GM19099 (cell line): Measurements from ENCODE around the gene UQCR11.

Experiments used
- POLR2A ChIP-seq: IDR thresholded peaks from 3 replicates; pipeline ENCODE4 v1.6.1; 2011; ENCODE audit warnings: low read depth; ENCODE audit not compliant: insufficient read length; ENCODE audit errors: extremely low read depth

Gene UQCR11

GRCh38 chr19:1605236-1606137 is at the start of gene UQCR11:
Gene UQCR11 (minus strand): TSS chr19:1605462. CDS start chr19:1605409, 53 bp downstream.
- TF ChIP-seq POLR2A, result peak; percentile 70

GRCh38 chr19:1654178-1654792 is 49.0 kb upstream of the UQCR11 start:
- TF ChIP-seq POLR2A, result no peak

- no peak for TF ChIP-seq POLR2A
Measured at GRCh38 chr19:1653300-1653628, 48.0 kb upstream of the UQCR11 start.

- peak; percentile 63 for TF ChIP-seq POLR2A
Measured at GRCh38 chr19:1652471-1653299, 47.4 kb upstream of the UQCR11 start, which contains the start of gene TCF3. Gene TCF3 (minus strand): TSS chr19:1652615. CDS start chr19:1650248, 2,367 bp downstream.

GRCh38 chr19:1651568-1652291 is 46.5 kb upstream of the UQCR11 start:
- no peak for TF ChIP-seq POLR2A

- TF ChIP-seq POLR2A, result peak; percentile 41
Measured at GRCh38 chr19:1650650-1651567, 45.6 kb upstream of the UQCR11 start.

GRCh38 chr19:1649706-1650649 is 44.7 kb upstream of the UQCR11 start:
- TF ChIP-seq POLR2A, result no peak

- peak; percentile 43 for TF ChIP-seq POLR2A
Measured at GRCh38 chr19:1648920-1649541, 43.8 kb upstream of the UQCR11 start.

GRCh38 chr19:1648459-1648849 is 43.2 kb upstream of the UQCR11 start:
- TF ChIP-seq POLR2A, result no peak

- no peak for TF ChIP-seq POLR2A
Measured at GRCh38 chr19:1647501-1648458, 42.5 kb upstream of the UQCR11 start.
